T-helper 1 cell treated with Interleukin-12 subunit alpha and Interleukin-12 subunit beta and Interleukin-4 antibody, amounts not matched to agents 30 μg/mL and 1 μg/mL, for 36 hours (primary cell): ENCODE measurements around the gene GRAMD1B.

Experiments
- H3K27ac Mint-ChIP-seq: one replicate; pipeline ENCODE4 v1.8.0; 2021; ENCODE audit warnings: mild to moderate bottlenecking, mixed read lengths
- H3K27me3 Mint-ChIP-seq: one replicate; pipeline ENCODE4 v1.8.0; 2021; ENCODE audit warnings: low read depth, mixed read lengths
- H3K36me3 Mint-ChIP-seq: one replicate; pipeline ENCODE4 v1.8.0; 2021; ENCODE audit warnings: low read depth, mixed read lengths
- H3K4me1 Mint-ChIP-seq: one replicate; pipeline ENCODE4 v1.8.0; 2021; ENCODE audit warnings: low read depth, mixed read lengths
- H3K4me3 Mint-ChIP-seq: one replicate; pipeline ENCODE4 v1.8.0; 2021; ENCODE audit warnings: mild to moderate bottlenecking, moderate library complexity, mixed read lengths
- H3K9me3 Mint-ChIP-seq: one replicate; pipeline ENCODE4 v1.8.0; 2021; ENCODE audit warnings: mixed read lengths

The GRAMD1B gene

GRCh38 chr11:123601743-123602142 is 171.7 kb downstream of the GRAMD1B start:
- no peaks in the 10 kb centered on the region for H3K27me3 Mint-ChIP-seq
- peaks cover 1% of the 10 kb centered on the region for H3K4me1 Mint-ChIP-seq
- H3K27ac Mint-ChIP-seq, result no peak overlapping the region
- H3K36me3 Mint-ChIP-seq, result peaks cover 69% of the 10 kb centered on the region
- H3K9me3 Mint-ChIP-seq, result no peaks in the 10 kb centered on the region
- no peak overlapping the region for H3K4me3 Mint-ChIP-seq

- Mint-ChIP-seq H3K27ac (peak overlapping the region; percentile 9), H3K4me3 (no peak overlapping the region), H3K9me3 (no peaks in the 10 kb centered on the region), H3K27me3 (no peaks in the 10 kb centered on the region), H3K4me1 (peaks cover 1% of the 10 kb centered on the region), H3K36me3 (peaks cover 58% of the 10 kb centered on the region)
These were observed 173.6 kb downstream of the GRAMD1B start for GRCh38 chr11:123603666-123604065.

GRCh38 chr11:123607781-123608180 is 177.7 kb downstream of the GRAMD1B start:
- peaks cover 54% of the 10 kb centered on the region for H3K36me3 Mint-ChIP-seq
- no peak overlapping the region for H3K4me3 Mint-ChIP-seq
- no peaks in the 10 kb centered on the region for H3K9me3 Mint-ChIP-seq
- H3K27me3 Mint-ChIP-seq, result no peaks in the 10 kb centered on the region
- no peak overlapping the region for H3K27ac Mint-ChIP-seq
- H3K4me1 Mint-ChIP-seq, result no peaks in the 10 kb centered on the region

GRCh38 chr11:123608371-123608770 is 178.3 kb downstream of the GRAMD1B start:
- no peaks in the 10 kb centered on the region for H3K27me3 Mint-ChIP-seq
- H3K4me3 Mint-ChIP-seq, result no peak overlapping the region
- H3K27ac Mint-ChIP-seq, result no peak overlapping the region
- peaks cover 56% of the 10 kb centered on the region for H3K36me3 Mint-ChIP-seq
- H3K4me1 Mint-ChIP-seq, result no peaks in the 10 kb centered on the region
- H3K9me3 Mint-ChIP-seq, result no peaks in the 10 kb centered on the region

GRCh38 chr11:123608945-123609344 is 178.9 kb downstream of the GRAMD1B start:
- no peak overlapping the region for H3K4me3 Mint-ChIP-seq
- H3K9me3 Mint-ChIP-seq, result no peaks in the 10 kb centered on the region
- no peaks in the 10 kb centered on the region for H3K27me3 Mint-ChIP-seq
- peaks cover 54% of the 10 kb centered on the region for H3K36me3 Mint-ChIP-seq
- H3K4me1 Mint-ChIP-seq, result no peaks in the 10 kb centered on the region
- no peak overlapping the region for H3K27ac Mint-ChIP-seq

- Mint-ChIP-seq H3K36me3 (peaks cover 57% of the 10 kb centered on the region), H3K27me3 (no peaks in the 10 kb centered on the region)
These were observed 181.6 kb downstream of the GRAMD1B start for GRCh38 chr11:123611698-123612097.

GRCh38 chr11:123616505-123617198 is 186.6 kb downstream of the GRAMD1B start:
- Mint-ChIP-seq H3K9me3 (no peaks in the 10 kb centered on the region), H3K36me3 (peaks cover 65% of the 10 kb centered on the region), H3K27ac (no peak overlapping the region), H3K4me3 (no peak overlapping the region), H3K27me3 (no peaks in the 10 kb centered on the region), H3K4me1 (no peaks in the 10 kb centered on the region)

More at GRCh38 chr11:123611698-123612097, 181.6 kb downstream of the GRAMD1B start:
- Mint-ChIP-seq H3K4me3 (no peak overlapping the region), H3K27ac (peak overlapping the region; percentile 9), H3K4me1 (no peaks in the 10 kb centered on the region), H3K9me3 (no peaks in the 10 kb centered on the region)

GRCh38 chr11:123622576-123622975 is 192.5 kb downstream of the GRAMD1B start:
- Mint-ChIP-seq H3K27ac (no peak overlapping the region), H3K4me3 (no peak overlapping the region), H3K9me3 (no peaks in the 10 kb centered on the region), H3K4me1 (no peaks in the 10 kb centered on the region), H3K27me3 (no peaks in the 10 kb centered on the region), H3K36me3 (peaks cover 54% of the 10 kb centered on the region)

- H3K4me3 Mint-ChIP-seq, result no peak overlapping the region
- no peak overlapping the region for H3K27ac Mint-ChIP-seq
- H3K27me3 Mint-ChIP-seq, result no peaks in the 10 kb centered on the region
- peaks cover 39% of the 10 kb centered on the region for H3K36me3 Mint-ChIP-seq
- H3K9me3 Mint-ChIP-seq, result no peaks in the 10 kb centered on the region
- H3K4me1 Mint-ChIP-seq, result peaks cover 2% of the 10 kb centered on the region
These were observed 194.9 kb downstream of the GRAMD1B start for GRCh38 chr11:123624974-123625373.

- peaks cover 22% of the 10 kb centered on the region for H3K36me3 Mint-ChIP-seq
- no peaks in the 10 kb centered on the region for H3K27me3 Mint-ChIP-seq
- H3K9me3 Mint-ChIP-seq, result no peaks in the 10 kb centered on the region
- no peak overlapping the region for H3K4me3 Mint-ChIP-seq
- peaks cover 2% of the 10 kb centered on the region for H3K4me1 Mint-ChIP-seq
- no peak overlapping the region for H3K27ac Mint-ChIP-seq
These were observed 199.0 kb downstream of the GRAMD1B start for GRCh38 chr11:123628936-123629683.

GRCh38 chr11:123630126-123630608 is 200.1 kb downstream of the GRAMD1B start:
- Mint-ChIP-seq H3K36me3 (peaks cover 18% of the 10 kb centered on the region), H3K9me3 (no peaks in the 10 kb centered on the region), H3K27me3 (peaks cover 4% of the 10 kb centered on the region), H3K4me1 (peaks cover 2% of the 10 kb centered on the region), H3K27ac (no peak overlapping the region), H3K4me3 (no peak overlapping the region)

- Mint-ChIP-seq H3K4me1 (no peaks in the 10 kb centered on the region), H3K27me3 (no peaks in the 10 kb centered on the region), H3K9me3 (no peaks in the 10 kb centered on the region), H3K4me3 (no peak overlapping the region), H3K27ac (no peak overlapping the region), H3K36me3 (no peaks in the 10 kb centered on the region)
These were observed 210.0 kb downstream of the GRAMD1B start for GRCh38 chr11:123640029-123640428.

GRCh38 chr11:123640677-123641494 is 210.8 kb downstream of the GRAMD1B start:
- H3K27ac Mint-ChIP-seq, result no peak overlapping the region
- H3K9me3 Mint-ChIP-seq, result no peaks in the 10 kb centered on the region
- H3K4me3 Mint-ChIP-seq, result no peak overlapping the region
- no peaks in the 10 kb centered on the region for H3K27me3 Mint-ChIP-seq
- no peaks in the 10 kb centered on the region for H3K4me1 Mint-ChIP-seq
- H3K36me3 Mint-ChIP-seq, result no peaks in the 10 kb centered on the region

GRCh38 chr11:123641495-123641840 is 211.4 kb downstream of the GRAMD1B start:
- Mint-ChIP-seq H3K4me1 (no peaks in the 10 kb centered on the region), H3K27me3 (peaks cover 6% of the 10 kb centered on the region), H3K4me3 (no peak overlapping the region)

More at GRCh38 chr11:123641495-123641840, 211.4 kb downstream of the GRAMD1B start:
- Mint-ChIP-seq H3K9me3 (no peaks in the 10 kb centered on the region), H3K27ac (no peak overlapping the region), H3K36me3 (no peaks in the 10 kb centered on the region)
